Mesenchymal stem cell (in vitro differentiated cells and primary cell): ENCODE results near the gene ABCA1.

Experiments
- DNase-seq: peaks from one replicate; pipeline ENCODE4 v3.0.0-alpha.2; 2013
- H2AFZ ChIP-seq: one replicate; pipeline ENCODE4 v1.6.1; 2013; ENCODE audit warnings: low read depth, mild to moderate bottlenecking, control low read depth, inconsistent platforms, low read length, moderate library complexity
- H2AK5ac ChIP-seq: 2 replicates; pipeline ENCODE4 v1.6.1; 2013; ENCODE audit warnings: low read length, moderate library complexity, mild to moderate bottlenecking, inconsistent platforms; ENCODE audit not compliant: severe bottlenecking
- H2BK120ac ChIP-seq: one replicate; pipeline ENCODE4 v1.6.1; 2013; ENCODE audit warnings: low read depth, mild to moderate bottlenecking, inconsistent platforms, low read length, moderate library complexity
- H2BK12ac ChIP-seq, 2 experiments: one replicate each; pipeline ENCODE4 v1.6.1; 2013; ENCODE audit warnings: inconsistent platforms in 2 of 2, low read length in 2 of 2, mild to moderate bottlenecking in 2 of 2, moderate library complexity in 2 of 2, control low read depth in 1 of 2
- H2BK15ac ChIP-seq: one replicate; pipeline ENCODE4 v1.6.1; 2013; ENCODE audit warnings: mild to moderate bottlenecking, low read depth, inconsistent platforms; ENCODE audit not compliant: poor library complexity, severe bottlenecking
- H2BK5ac ChIP-seq: 2 replicates; pipeline ENCODE4 v1.6.1; 2013; ENCODE audit warnings: low read depth, mild to moderate bottlenecking, low read length, control low read depth, inconsistent platforms; ENCODE audit not compliant: poor library complexity, severe bottlenecking
- H3K14ac ChIP-seq, 2 experiments: one replicate each; pipeline ENCODE4 v1.6.1; 2013; ENCODE audit warnings: inconsistent platforms in 2 of 2, low read length in 2 of 2, control low read depth in 1 of 2, mild to moderate bottlenecking in 1 of 2, moderate library complexity in 1 of 2
- H3K18ac ChIP-seq, 2 experiments: one replicate each; pipeline ENCODE4 v1.6.1; 2013; ENCODE audit warnings: inconsistent platforms in 2 of 2, low read length in 2 of 2, control low read depth in 1 of 2, low read depth in 1 of 2, mild to moderate bottlenecking in 1 of 2
- H3K23ac ChIP-seq, 2 experiments: one replicate each; pipeline ENCODE4 v1.6.1; 2013; ENCODE audit warnings: inconsistent platforms in 2 of 2, low read length in 2 of 2, mild to moderate bottlenecking in 2 of 2, moderate library complexity in 2 of 2, control low read depth in 1 of 2
- H3K27ac ChIP-seq: 2 replicates; pipeline ENCODE4 v1.5.1; 2013; ENCODE audit warnings: mild to moderate bottlenecking, moderate library complexity, low read length, control low read depth, inconsistent platforms; ENCODE audit not compliant: poor library complexity, severe bottlenecking
- H3K27me3 ChIP-seq, 2 experiments: 2 replicates each; pipeline versions ENCODE4 v1.6.1 to v1.7.0; 2013; ENCODE audit warnings: low read length in 2 of 2, mild to moderate bottlenecking in 2 of 2, moderate library complexity in 2 of 2, control low read depth in 1 of 2, inconsistent platforms in 1 of 2; ENCODE audit not compliant: control insufficient read depth in 1 of 2, insufficient read depth in 1 of 2
- H3K36me3 ChIP-seq, 2 experiments: 2 replicates each; pipeline versions ENCODE4 v1.6.1 to v1.7.0; 2013; ENCODE audit warnings: low read length in 2 of 2, control low read depth in 1 of 2, inconsistent platforms in 1 of 2, low read depth in 1 of 2, mild to moderate bottlenecking in 1 of 2; ENCODE audit not compliant: insufficient read depth in 2 of 2, control insufficient read depth in 1 of 2
- H3K4ac ChIP-seq, 2 experiments: one replicate each; pipeline ENCODE4 v1.6.1; 2013; ENCODE audit warnings: inconsistent platforms in 2 of 2, low read length in 2 of 2, mild to moderate bottlenecking in 2 of 2, moderate library complexity in 2 of 2, control low read depth in 1 of 2, low read depth in 1 of 2
- H3K4me1 ChIP-seq: 2 replicates; pipeline ENCODE4 v1.6.1; 2013; ENCODE audit warnings: low read depth, low read length, control low read depth; ENCODE audit not compliant: control insufficient read depth, insufficient read depth
- H3K4me2 ChIP-seq: 2 replicates; pipeline ENCODE4 v1.6.1; 2013; ENCODE audit warnings: low read length, mild to moderate bottlenecking, inconsistent platforms; ENCODE audit not compliant: poor library complexity, severe bottlenecking
- H3K4me3 ChIP-seq, 2 experiments: 2 replicates each; pipeline versions ENCODE4 v1.5.1 to v1.7.0; 2013; ENCODE audit warnings: low read length in 2 of 2, mild to moderate bottlenecking in 2 of 2, control low read depth in 1 of 2, low read depth in 1 of 2; ENCODE audit not compliant: insufficient read depth in 1 of 2
- H3K79me1 ChIP-seq: replicated peaks from 2 replicates; pipeline ENCODE4 v1.6.1; 2013; ENCODE audit warnings: mild to moderate bottlenecking, control low read depth, low read length, inconsistent platforms; ENCODE audit not compliant: poor library complexity, severe bottlenecking
- H3K9ac ChIP-seq: 2 replicates; pipeline ENCODE4 v1.7.0; 2013; ENCODE audit warnings: mild to moderate bottlenecking, low read length, moderate library complexity
- H3K9me3 ChIP-seq: 2 replicates; pipeline ENCODE4 v1.7.0; 2013; ENCODE audit warnings: mild to moderate bottlenecking, low read length; ENCODE audit not compliant: control insufficient read depth
- H4K8ac ChIP-seq: one replicate; pipeline ENCODE4 v1.6.1; 2013; ENCODE audit warnings: inconsistent platforms, mild to moderate bottlenecking, low read length, moderate library complexity
- H4K91ac ChIP-seq: one replicate; pipeline ENCODE4 v1.6.1; 2013; ENCODE audit warnings: mild to moderate bottlenecking, low read length, inconsistent platforms
- WGBS: methylation state at CpG from one replicate; pipeline ENCODE4 v1.1.7; 2013; ENCODE audit warnings: mixed read lengths; 5-methylcytosine and 5-hydroxymethylcytosine counted together

Gene ABCA1

DNA sequence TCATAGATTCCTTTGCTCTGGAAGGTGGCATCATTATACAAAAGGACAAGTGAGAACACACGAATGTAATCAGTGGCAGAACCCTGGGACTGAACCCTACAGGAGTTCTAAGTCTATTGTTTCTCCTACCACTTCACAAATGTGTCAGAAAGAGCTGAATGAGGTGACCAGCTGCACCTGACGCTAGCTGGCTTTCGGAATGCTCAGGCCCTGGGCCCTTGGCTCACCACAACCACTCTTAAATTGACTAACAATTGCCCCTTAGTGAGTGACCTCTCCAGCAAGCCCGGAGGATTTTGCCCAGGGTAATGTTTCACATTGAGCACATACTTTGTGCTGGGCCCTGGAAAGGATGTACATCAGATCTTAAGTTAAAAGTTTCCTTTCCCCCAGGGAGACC is 41.2 kb upstream of the ABCA1 start:
- no peaks in the 10 kb centered on the region for H3K9me3 ChIP-seq
- H3K18ac ChIP-seq, result peak overlapping the region; percentile 100
- H3K9ac ChIP-seq, result peak overlapping the region; percentile 91
- H4K91ac ChIP-seq, result peak overlapping the region; percentile 70
- no peaks in the 10 kb centered on the region for H3K36me3 ChIP-seq
- peak overlapping the region; percentile 95 for H3K27ac ChIP-seq
- peak overlapping the region; percentile 50 to 77 for H2BK12ac ChIP-seq
- no peak overlapping the region for H3K23ac ChIP-seq
- H3K27me3 ChIP-seq, result no peaks in the 10 kb centered on the region
- H2BK15ac ChIP-seq, result no peak overlapping the region
- no peak for DNase-seq
- no peaks in the 10 kb centered on the region for H3K79me1 ChIP-seq
- H2BK120ac ChIP-seq, result peak overlapping the region; percentile 42
- peaks cover 6% of the 10 kb centered on the region for H3K4me1 ChIP-seq
- H3K4me2 ChIP-seq, result peak overlapping the region; percentile 73
- H3K4ac ChIP-seq, result peak overlapping the region; percentile 49 to 57
- peak overlapping the region in 1 of 2 experiments; percentile 87 for H3K4me3 ChIP-seq
- H2AFZ ChIP-seq, result no peak overlapping the region
- H2AK5ac ChIP-seq, result peak overlapping the region; percentile 47
- 59% methylated on average over 4 of the region's 4 CpGs for WGBS
- no peak overlapping the region for H3K14ac ChIP-seq
- H2BK5ac ChIP-seq, result no peak overlapping the region
- peak overlapping the region; percentile 52 for H4K8ac ChIP-seq

DNA sequence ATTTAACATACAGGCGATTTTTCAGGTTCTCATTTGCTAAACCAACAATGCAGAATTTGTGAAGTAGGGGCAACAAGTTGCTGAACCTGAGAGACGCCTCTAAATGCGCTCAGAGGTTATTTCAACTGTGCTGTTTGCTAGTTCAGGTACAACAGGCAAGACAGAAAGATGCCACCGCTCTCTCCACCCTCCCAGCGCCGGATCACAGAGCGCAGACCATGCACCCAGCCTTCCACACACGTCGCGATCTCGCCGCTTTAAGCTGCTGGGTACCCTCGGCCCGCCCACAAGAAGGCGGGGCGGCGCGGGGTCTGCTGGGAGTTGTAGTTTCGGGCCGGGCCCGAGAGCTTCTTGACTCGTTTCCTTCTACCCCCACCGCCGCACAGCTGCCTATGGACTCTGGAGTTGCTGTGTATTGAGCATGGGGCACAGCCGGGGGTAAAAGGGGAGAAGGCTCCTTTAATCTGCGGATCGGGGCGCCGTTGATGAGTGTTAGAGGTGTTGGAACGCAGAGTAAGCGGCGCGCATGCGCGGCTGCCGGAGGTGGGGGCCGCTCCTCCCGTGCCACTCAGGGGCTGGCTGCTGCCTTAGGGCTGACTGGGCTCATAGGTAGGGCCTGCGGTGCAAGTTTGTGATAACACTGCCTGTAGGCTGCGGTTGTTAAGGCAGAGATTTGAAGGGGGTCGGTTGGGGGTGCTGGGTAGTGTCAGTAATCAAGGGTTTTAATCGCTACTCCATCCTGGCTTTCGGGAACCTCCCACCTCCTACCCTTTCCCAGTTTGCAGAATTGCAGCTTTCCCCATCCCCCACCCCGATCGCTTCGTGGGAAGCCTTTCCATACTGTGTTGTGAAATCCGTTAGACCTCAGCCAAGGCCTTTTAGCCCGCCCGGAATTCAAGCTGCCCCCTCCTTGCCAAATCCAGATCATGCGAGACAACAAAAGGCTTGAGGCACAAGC is 40.3 kb upstream of the ABCA1 start:
- Histone ChIP-seq H2AFZ (peak overlapping the region; percentile 97), H3K36me3 (no peaks in the 10 kb centered on the region), H3K18ac (peak overlapping the region; percentile 100), H3K4me1 (peaks cover 6% of the 10 kb centered on the region), H4K91ac (peak overlapping the region; percentile 100), H3K23ac (peak overlapping the region in 1 of 2 experiments; percentile 90), H3K27me3 (no peaks in the 10 kb centered on the region), H3K9ac (peak overlapping the region; percentile 91), H3K79me1 (no peaks in the 10 kb centered on the region), H2BK15ac (peak overlapping the region; percentile 99), H3K4me3 (peak overlapping the region; percentile 85 to 87), H2BK5ac (peak overlapping the region; percentile 100), H4K8ac (peak overlapping the region; percentile 100), H2BK120ac (peak overlapping the region; percentile 98), H3K14ac (peak overlapping the region; percentile 62 to 94), H2AK5ac (no peak overlapping the region), H3K4me2 (peak overlapping the region; percentile 73), H3K4ac (peak overlapping the region; percentile 98 to 100), H3K27ac (peak overlapping the region; percentile 95), H3K9me3 (no peaks in the 10 kb centered on the region), H2BK12ac (peak overlapping the region; percentile 96 to 98)
- peak; percentile 93 for DNase-seq
- 3% methylated on average over 42 of the region's 50 CpGs for WGBS

DNA sequence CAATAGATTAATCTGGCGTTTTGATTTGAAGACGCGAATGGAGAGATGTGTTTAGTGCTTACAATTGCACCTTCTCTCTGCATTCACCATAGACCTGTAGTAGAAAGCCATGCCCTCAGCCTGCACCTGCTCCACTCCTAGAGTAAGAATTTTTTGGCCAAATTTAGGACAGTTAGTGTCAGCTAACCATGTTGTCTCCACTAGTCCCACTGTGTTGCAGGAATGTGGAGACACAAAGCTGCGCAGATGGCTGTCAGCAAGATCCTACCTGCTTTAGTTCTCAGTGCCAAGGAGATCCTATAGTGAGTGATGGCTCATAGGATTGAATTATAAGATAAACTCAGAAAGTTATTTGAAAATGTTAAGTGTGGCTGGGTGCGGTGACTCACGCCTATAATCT is 35.1 kb upstream of the ABCA1 start:
- H3K9me3 ChIP-seq, result no peaks in the 10 kb centered on the region
- H2BK5ac ChIP-seq, result no peak overlapping the region
- no peak overlapping the region for H4K91ac ChIP-seq
- H2BK12ac ChIP-seq, result peak overlapping the region in 1 of 2 experiments; percentile 61
- no peak for DNase-seq
- no peaks in the 10 kb centered on the region for H3K36me3 ChIP-seq
- no peak overlapping the region for H2AFZ ChIP-seq
- no peaks in the 10 kb centered on the region for H3K27me3 ChIP-seq
- WGBS, result 95% methylated on average over 6 of the region's 6 CpGs
- H3K18ac ChIP-seq, result no peak overlapping the region
- H3K9ac ChIP-seq, result no peak overlapping the region
- no peak overlapping the region for H4K8ac ChIP-seq
- H3K14ac ChIP-seq, result no peak overlapping the region
- H3K4me2 ChIP-seq, result no peak overlapping the region
- H3K79me1 ChIP-seq, result no peaks in the 10 kb centered on the region
- H3K27ac ChIP-seq, result no peak overlapping the region
- no peaks in the 10 kb centered on the region for H3K4me1 ChIP-seq
- H3K4me3 ChIP-seq, result no peak overlapping the region
- H2BK15ac ChIP-seq, result no peak overlapping the region
- no peak overlapping the region for H3K23ac ChIP-seq
- no peak overlapping the region for H2AK5ac ChIP-seq
- no peak overlapping the region for H3K4ac ChIP-seq
- H2BK120ac ChIP-seq, result no peak overlapping the region

DNA sequence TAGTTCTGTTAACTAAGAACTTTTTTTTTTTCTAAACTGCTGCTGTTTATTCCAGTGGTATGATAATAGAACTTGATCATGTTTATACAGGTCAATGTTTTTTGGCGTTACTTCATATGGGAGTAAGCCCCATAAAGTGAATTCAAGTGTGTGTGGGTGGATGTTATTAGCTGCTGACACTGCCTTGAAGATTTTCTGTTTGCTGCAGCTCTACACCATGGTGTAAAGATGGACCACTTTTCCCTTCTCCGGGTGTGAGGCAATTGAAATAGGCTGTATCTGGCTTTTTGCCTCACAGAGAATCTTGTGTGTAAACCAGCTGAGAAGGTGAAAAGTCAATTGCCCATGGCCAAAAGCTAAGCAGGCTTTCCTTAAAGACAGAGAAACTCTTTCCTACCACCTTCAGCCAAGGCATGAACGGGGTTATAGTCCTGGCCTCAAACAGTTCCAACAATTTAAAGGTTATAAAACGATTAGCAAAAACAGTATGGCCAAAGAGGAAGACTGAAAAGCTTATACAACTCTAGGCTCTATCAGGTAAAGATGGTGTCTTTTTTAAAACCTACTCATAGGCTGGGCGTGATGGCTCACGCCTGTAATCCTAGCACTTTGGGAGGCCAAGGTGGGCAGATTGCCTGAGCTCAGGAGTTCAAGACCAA is 33.9 kb upstream of the ABCA1 start:
- H3K27ac ChIP-seq, result no peak overlapping the region
- peak; percentile 35 for DNase-seq
- H3K23ac ChIP-seq, result no peak overlapping the region
- no peak overlapping the region for H3K4me3 ChIP-seq
- no peaks in the 10 kb centered on the region for H3K79me1 ChIP-seq
- H2BK5ac ChIP-seq, result no peak overlapping the region
- no peaks in the 10 kb centered on the region for H3K27me3 ChIP-seq
- H2BK15ac ChIP-seq, result no peak overlapping the region
- no peak overlapping the region for H2BK12ac ChIP-seq
- H3K4ac ChIP-seq, result no peak overlapping the region
- no peak overlapping the region for H3K4me2 ChIP-seq
- H3K14ac ChIP-seq, result no peak overlapping the region
- no peak overlapping the region for H3K9ac ChIP-seq
- H3K9me3 ChIP-seq, result no peaks in the 10 kb centered on the region
- peak overlapping the region in 1 of 2 experiments; percentile 43 for H3K18ac ChIP-seq
- no peak overlapping the region for H2AK5ac ChIP-seq
- no peaks in the 10 kb centered on the region for H3K36me3 ChIP-seq
- no peak overlapping the region for H4K8ac ChIP-seq
- H2BK120ac ChIP-seq, result no peak overlapping the region
- no peak overlapping the region for H2AFZ ChIP-seq
- no peak overlapping the region for H4K91ac ChIP-seq
- no peaks in the 10 kb centered on the region for H3K4me1 ChIP-seq
- 81% methylated on average over 5 of the region's 6 CpGs for WGBS
